ENCODE results near the gene CTNNAL1.

The CTNNAL1 gene

DNA sequence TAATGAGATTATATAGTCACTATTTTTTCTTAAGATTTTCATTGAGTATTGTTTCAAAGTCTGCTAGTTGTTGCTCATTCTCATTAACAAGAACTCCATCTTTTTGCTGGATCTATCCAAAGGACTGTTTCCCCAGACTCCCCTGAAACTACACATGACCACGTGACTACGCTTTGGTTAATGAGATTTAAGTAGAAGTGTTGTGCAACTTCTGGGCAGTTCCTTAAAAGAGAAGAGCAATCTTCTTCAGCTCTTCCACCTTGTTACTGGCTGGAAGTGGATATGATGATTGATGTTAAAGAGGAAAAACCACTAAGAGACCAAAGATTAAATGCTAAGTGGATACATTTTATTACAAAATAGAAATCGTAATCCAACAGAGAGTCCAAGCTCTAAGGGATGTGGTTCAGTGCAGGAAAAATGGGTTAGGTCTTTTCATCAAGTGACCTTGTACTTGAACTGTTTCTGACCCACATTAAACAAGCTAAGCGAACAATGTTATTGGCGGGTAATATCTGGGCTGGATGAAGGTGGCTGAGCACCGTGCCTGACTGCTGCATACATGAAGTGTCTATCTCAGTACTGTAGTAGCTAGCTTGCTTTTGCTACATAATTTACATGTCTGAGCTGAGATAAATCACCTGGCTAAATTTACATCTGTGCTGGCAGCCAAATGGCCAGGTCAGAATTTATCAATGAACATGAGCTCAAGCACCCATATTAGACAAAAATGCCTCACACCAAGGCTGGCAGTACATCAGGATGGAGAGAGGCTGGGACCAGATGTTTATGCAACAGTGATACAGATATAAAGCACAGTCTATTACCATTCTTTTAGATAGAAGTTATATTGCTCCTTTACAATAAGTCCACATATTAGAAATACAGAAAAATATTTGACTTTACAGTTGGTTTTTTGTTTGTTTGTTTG lies 7.5 kb upstream of the CTNNAL1 start:
- H3K79me2 ChIP-seq (ENCODE audit: low read length) = no peaks in the 10 kb centered on the region
- H2AFZ ChIP-seq (ENCODE audit: low read depth, low read length) = no peak overlapping the region
- no peak overlapping the region for H3K4me2 ChIP-seq (ENCODE audit: low read length)
- peaks cover 33% of the 10 kb centered on the region for H3K4me1 ChIP-seq (ENCODE audit: low read length)
- TF ChIP-seq CTCF (IDR thresholded peaks at IDR 0.05; ENCODE audit: low read depth, low read length) = no peak
- TF ChIP-seq EZH2phosphoT487 (IDR thresholded peaks at IDR 0.05; ENCODE audit: low read depth) = no peak
- H3K4me3 ChIP-seq (ENCODE audit: low read length) = no peak overlapping the region
- peaks cover 24% of the 10 kb centered on the region for H3K36me3 ChIP-seq (replicated peaks; ENCODE audit: low read depth, low read length)
- H4K20me1 ChIP-seq (ENCODE audit: insufficient read depth, low read length) = peaks cover 36% of the 10 kb centered on the region
- no peak overlapping the region for H3K9ac ChIP-seq (ENCODE audit: low read length)
- peaks cover 3% of the 10 kb centered on the region; the same call in 1 of the 2 replicates for H3K27me3 ChIP-seq (ENCODE audit: low read depth, low read length)
- H3K9me3 ChIP-seq (ENCODE audit: insufficient read depth, low read length) = no peaks in the 10 kb centered on the region
- H3K27ac ChIP-seq (ENCODE audit: low read length) = no peak overlapping the region

DNA sequence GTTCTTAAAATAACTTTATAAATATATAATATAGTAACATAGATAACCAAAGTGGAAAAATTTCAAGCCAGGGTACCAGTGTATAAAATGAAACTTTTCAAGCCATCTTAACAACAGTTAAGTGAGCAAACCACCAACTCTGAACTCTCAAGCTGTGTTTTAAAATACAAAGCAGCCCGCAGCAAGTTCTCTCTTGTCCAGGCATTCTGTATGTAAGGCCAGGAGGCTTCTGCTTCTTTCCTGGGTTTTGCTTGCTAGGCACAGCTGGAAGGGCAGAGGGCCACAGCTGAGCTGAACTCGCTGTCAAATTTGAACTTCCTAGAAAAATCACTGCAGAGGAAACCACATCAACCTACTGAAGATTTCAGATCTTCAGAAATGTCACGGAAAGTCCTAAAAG lies 6.8 kb upstream of the CTNNAL1 start:
- Histone ChIP-seq H3K27me3 (ENCODE audit: low read depth, low read length) (peaks cover 4% of the 10 kb centered on the region; the same call in 1 of the 2 replicates), H3K36me3 (replicated peaks; ENCODE audit: low read depth, low read length) (peaks cover 27% of the 10 kb centered on the region), H4K20me1 (ENCODE audit: insufficient read depth, low read length) (peaks cover 36% of the 10 kb centered on the region), H2AFZ (ENCODE audit: low read depth, low read length) (no peak overlapping the region), H3K4me2 (ENCODE audit: low read length) (no peak overlapping the region), H3K9ac (ENCODE audit: low read length) (no peak overlapping the region), H3K4me3 (ENCODE audit: low read length) (no peak overlapping the region), H3K79me2 (ENCODE audit: low read length) (no peaks in the 10 kb centered on the region), H3K27ac (ENCODE audit: low read length) (no peak overlapping the region), H3K4me1 (ENCODE audit: low read length) (peaks cover 33% of the 10 kb centered on the region), H3K9me3 (ENCODE audit: insufficient read depth, low read length) (no peaks in the 10 kb centered on the region)
- TF ChIP-seq CTCF (IDR thresholded peaks at IDR 0.05; ENCODE audit: low read depth, low read length) (no peak), EZH2phosphoT487 (IDR thresholded peaks at IDR 0.05; ENCODE audit: low read depth) (no peak)

DNA sequence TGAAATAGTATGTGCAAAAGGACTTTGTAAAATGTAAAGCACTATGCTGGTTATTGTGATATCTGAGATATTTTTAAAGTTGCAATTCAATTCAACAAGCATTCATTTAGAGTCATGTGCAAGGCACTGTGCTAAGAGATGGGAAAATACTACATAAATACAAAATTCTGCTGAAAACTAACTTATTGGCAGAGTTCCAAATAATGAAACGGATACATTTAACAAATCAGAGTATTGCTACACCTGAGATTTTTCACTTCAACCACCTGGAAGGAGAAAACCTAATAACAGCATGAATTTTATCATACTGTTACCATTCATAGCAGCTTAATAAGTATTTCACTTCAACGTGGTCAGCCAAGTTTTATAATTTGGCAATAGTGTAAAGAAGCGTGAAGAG lies 6.1 kb upstream of the CTNNAL1 start:
- Histone ChIP-seq H3K4me2 (ENCODE audit: low read length) (no peak overlapping the region), H4K20me1 (ENCODE audit: insufficient read depth, low read length) (peaks cover 32% of the 10 kb centered on the region), H3K9ac (ENCODE audit: low read length) (no peak overlapping the region), H3K79me2 (ENCODE audit: low read length) (no peaks in the 10 kb centered on the region), H3K27ac (ENCODE audit: low read length) (no peak overlapping the region), H3K4me3 (ENCODE audit: low read length) (no peak overlapping the region), H3K4me1 (ENCODE audit: low read length) (peaks cover 33% of the 10 kb centered on the region), H3K27me3 (ENCODE audit: low read depth, low read length) (peaks cover 4% of the 10 kb centered on the region; the same call in 1 of the 2 replicates), H3K9me3 (ENCODE audit: insufficient read depth, low read length) (no peaks in the 10 kb centered on the region), H3K36me3 (replicated peaks; ENCODE audit: low read depth, low read length) (peaks cover 26% of the 10 kb centered on the region), H2AFZ (ENCODE audit: low read depth, low read length) (no peak overlapping the region)
- TF ChIP-seq EZH2phosphoT487 (IDR thresholded peaks at IDR 0.05; ENCODE audit: low read depth) (no peak), CTCF (IDR thresholded peaks at IDR 0.05; ENCODE audit: low read depth, low read length) (no peak)

- Histone ChIP-seq H3K4me1 (ENCODE audit: low read length) (peaks cover 37% of the 10 kb centered on the region), H3K4me2 (ENCODE audit: low read length) (peak overlapping the region; percentile 80)
Observed at GRCh38 chr9:109017493-109017892, 4.2 kb upstream of the CTNNAL1 start.

More at GRCh38 chr9:109017493-109017892, 4.2 kb upstream of the CTNNAL1 start:
- H3K4me3 ChIP-seq (ENCODE audit: low read length) = peak overlapping the region; percentile 58
- TF ChIP-seq CTCF (IDR thresholded peaks at IDR 0.05; ENCODE audit: low read depth, low read length) (no peak), EZH2phosphoT487 (IDR thresholded peaks at IDR 0.05; ENCODE audit: low read depth) (no peak)
- no peaks in the 10 kb centered on the region for H3K9me3 ChIP-seq (ENCODE audit: insufficient read depth, low read length)
- H2AFZ ChIP-seq (ENCODE audit: low read depth, low read length) = no peak overlapping the region
- H3K36me3 ChIP-seq (replicated peaks; ENCODE audit: low read depth, low read length) = peaks cover 21% of the 10 kb centered on the region
- H4K20me1 ChIP-seq (ENCODE audit: insufficient read depth, low read length) = peaks cover 36% of the 10 kb centered on the region
- H3K27ac ChIP-seq (ENCODE audit: low read length) = peak overlapping the region; percentile 79
- H3K79me2 ChIP-seq (ENCODE audit: low read length) = no peaks in the 10 kb centered on the region
- no peak overlapping the region for H3K9ac ChIP-seq (ENCODE audit: low read length)
- H3K27me3 ChIP-seq (ENCODE audit: low read depth, low read length) = peaks cover 4% of the 10 kb centered on the region; the same call in 1 of the 2 replicates
